ENCODE data around the gene METAP1.
"Not testable (repeated sequence)": the region's sequence is repeated elsewhere in the genome, so short reads cannot be mapped to it uniquely, and the experiment has no call there.

Gene METAP1

DNA sequence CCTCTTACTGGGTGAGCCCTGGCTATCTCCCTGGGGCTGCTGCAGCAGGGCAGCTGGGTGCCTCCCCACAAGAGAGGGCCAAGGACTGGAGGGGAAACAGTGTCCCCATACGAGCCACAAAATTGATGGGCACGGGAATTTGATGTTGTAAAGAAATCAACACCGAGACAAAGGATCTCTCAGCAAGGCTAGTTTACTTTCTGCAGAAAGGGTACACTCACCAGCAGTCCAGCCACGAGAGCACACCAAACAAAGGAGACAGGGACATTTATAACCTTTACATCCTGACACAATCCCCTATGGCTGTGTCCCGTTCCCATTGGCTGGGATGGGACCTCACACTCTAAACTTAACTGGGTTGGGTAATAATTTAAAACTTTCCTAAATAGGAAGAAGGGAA, 25.9 kb downstream of the METAP1 start:
- no peak overlapping the region for H3K4me3 ChIP-seq (ENCODE audit: low read length)
- TF ChIP-seq, protein P1, sequence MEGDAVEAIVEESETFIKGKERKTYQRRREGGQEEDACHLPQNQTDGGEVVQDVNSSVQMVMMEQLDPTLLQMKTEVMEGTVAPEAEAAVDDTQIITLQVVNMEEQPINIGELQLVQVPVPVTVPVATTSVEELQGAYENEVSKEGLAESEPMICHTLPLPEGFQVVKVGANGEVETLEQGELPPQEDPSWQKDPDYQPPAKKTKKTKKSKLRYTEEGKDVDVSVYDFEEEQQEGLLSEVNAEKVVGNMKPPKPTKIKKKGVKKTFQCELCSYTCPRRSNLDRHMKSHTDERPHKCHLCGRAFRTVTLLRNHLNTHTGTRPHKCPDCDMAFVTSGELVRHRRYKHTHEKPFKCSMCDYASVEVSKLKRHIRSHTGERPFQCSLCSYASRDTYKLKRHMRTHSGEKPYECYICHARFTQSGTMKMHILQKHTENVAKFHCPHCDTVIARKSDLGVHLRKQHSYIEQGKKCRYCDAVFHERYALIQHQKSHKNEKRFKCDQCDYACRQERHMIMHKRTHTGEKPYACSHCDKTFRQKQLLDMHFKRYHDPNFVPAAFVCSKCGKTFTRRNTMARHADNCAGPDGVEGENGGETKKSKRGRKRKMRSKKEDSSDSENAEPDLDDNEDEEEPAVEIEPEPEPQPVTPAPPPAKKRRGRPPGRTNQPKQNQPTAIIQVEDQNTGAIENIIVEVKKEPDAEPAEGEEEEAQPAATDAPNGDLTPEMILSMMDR (conservative IDR thresholded peaks at IDR 0.05; ENCODE audit: low read length), result no peak
- DNase-seq (ENCODE audit: low read depth), result no peak

DNA sequence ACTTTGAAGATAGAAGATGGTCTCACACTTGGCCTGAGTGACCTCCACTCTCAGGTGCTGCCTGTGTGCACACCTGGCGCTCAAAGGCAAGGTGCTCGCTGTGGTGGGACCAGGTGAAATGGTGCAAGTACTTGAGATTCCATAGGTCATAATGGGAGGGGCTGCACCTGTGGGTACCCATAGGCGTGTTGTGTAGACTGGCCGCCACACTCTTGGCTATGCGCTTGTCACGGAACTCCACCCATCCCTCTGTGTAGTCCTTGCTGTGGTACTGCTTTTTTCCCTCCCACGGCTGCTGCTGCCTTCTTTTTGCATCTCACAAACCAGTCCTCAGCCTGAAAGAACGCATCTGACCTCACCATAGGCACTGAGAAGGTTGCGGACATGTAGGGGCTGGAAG, 27.0 kb downstream of the METAP1 start:
- peak overlapping the region; percentile 47 for H3K4me3 ChIP-seq (ENCODE audit: low read length)
- DNase-seq (ENCODE audit: low read depth), result no peak
- TF ChIP-seq, protein P1 (conservative IDR thresholded peaks at IDR 0.05; ENCODE audit: low read length), result no peak

- not testable (repeated sequence) for DNase-seq (ENCODE audit: low read depth); H3K4me3 ChIP-seq (ENCODE audit: low read length)
Observed at GRCh38 chr4:99023800-99024251, 28.3 kb downstream of the METAP1 start.

DNA sequence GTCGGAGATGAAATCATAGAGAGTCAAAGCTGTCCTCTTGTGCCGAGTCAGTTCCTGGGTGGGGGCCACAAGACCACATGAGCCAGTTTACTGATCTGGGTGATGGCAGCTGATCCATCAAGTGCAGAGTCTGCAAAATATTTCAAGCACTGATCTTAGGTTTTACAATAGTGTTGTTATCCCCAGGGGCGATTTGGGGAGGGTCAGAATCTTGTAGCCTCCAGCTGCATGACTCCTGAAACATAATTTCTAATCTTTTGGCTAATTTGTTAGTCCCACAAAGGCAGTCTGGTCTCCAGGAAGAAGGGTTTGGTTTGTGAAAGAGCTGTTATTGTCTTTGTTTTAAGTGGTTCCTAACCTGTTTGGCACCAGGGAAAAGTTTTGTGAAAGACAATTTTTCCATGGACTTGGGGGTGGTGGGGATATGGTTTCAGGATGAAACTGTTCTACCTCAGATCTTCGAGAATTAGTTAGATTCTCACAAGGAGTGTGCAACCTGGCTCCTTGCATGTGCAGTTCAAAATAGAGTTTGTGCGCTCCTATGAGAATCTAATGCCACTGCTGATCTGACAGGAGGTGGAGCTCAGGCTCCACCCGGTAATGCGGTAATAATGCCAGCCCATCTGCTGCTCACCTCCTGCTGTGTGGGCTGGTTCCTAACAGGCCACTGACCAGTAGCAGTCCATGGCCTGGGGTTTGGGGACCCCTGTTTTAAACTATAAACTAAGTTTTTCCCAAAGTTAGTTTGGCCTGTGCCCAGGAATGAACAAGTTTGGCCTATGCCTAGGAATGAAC, 29.2 kb downstream of the METAP1 start:
- no peak overlapping the region for H3K4me3 ChIP-seq (ENCODE audit: low read length)
- DNase-seq (ENCODE audit: low read depth), result no peak
- TF ChIP-seq, protein P1 (conservative IDR thresholded peaks at IDR 0.05; ENCODE audit: low read length), result no peak

- DNase-seq (ENCODE audit: low read depth), result no peak
- TF ChIP-seq, protein P1 (conservative IDR thresholded peaks at IDR 0.05; ENCODE audit: low read length), result no peak
- H3K4me3 ChIP-seq (ENCODE audit: low read length), result no peak overlapping the region
Observed at GRCh38 chr4:99025506-99025905, 30.0 kb downstream of the METAP1 start.

- TF ChIP-seq, protein P1 (conservative IDR thresholded peaks at IDR 0.05; ENCODE audit: low read length), result no peak
- DNase-seq (ENCODE audit: low read depth), result no peak
Observed at GRCh38 chr4:99027304-99027703, 31.8 kb downstream of the METAP1 start.

DNA sequence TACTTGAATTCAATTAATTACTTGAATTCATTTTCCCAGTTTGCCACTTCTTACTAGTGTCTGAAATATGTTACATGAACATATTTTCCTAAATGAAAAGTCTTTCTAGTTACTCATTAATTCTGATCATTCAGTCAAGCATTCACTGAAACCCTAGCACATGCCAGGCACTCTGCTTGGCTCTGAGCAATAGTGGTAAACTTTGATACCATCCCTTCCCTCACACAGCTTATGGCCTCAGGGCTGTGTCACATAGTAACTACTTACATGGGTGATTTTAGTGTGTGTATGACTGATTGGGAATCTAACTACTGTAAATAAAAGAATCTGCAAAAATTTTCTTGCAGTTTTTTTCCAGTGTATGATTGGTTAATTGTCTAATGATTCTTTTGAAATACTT, 32.7 kb downstream of the METAP1 start:
- peak; percentile 37 for DNase-seq (ENCODE audit: low read depth)
- TF ChIP-seq, protein P1 (conservative IDR thresholded peaks at IDR 0.05; ENCODE audit: low read length), result no peak
- H3K4me3 ChIP-seq (ENCODE audit: low read length), result no peak overlapping the region

More at GRCh38 chr4:99027304-99027703, 31.8 kb downstream of the METAP1 start:
- H3K4me3 ChIP-seq (ENCODE audit: low read length), result no peak overlapping the region

Data from AG10803 (cell line).